Pancreas (tissue), 10 donors: ENCODE measurements around the gene DOCK1. TPM values are rescaled to one million over a fixed set of nuclear protein-coding genes. Genes with fewer than 3 reads are reported as not detected.

ENCODE experiments used
- ATAC-seq, 4 donors: fragments of 200-7000 bp; cut with Tn5 transposase; one replicate each; pipeline versions ENCODE4 v1.8.0 to v1.9.1; 2020; ENCODE audit warnings: mild to moderate bottlenecking in 4 of 4, moderate library complexity in 4 of 4
- DNase-seq, 6 donors: peaks; one replicate each; pipeline ENCODE4 v3.0.0-alpha.2; 2020
- FAIRE-seq: peaks from 2 replicates; lab custom pipeline; 2012; peaks lifted over from hg19 to GRCh38; lab: Jason Lieb, UNC
- H3K27ac ChIP-seq, 4 donors: fragments of 200-600 bp; sonication (generic); 1 replicate in 3 of 4; 2 replicates in 1 of 4; pipeline versions ENCODE4 v1.5.0 to v1.8.0; 2020
- H3K27me3 ChIP-seq, 4 donors: fragments of 200-600 bp; one replicate each; pipeline ENCODE4 v1.8.0; 2021
- H3K36me3 ChIP-seq, 3 donors: fragments of 200-600 bp; sonication (generic) in 1 of 3; one replicate each; pipeline versions ENCODE4 v1.5.0 to v1.8.0; 2020 to 2021
- H3K4me1 ChIP-seq, 3 donors: fragments of 200-600 bp; one replicate each; pipeline ENCODE4 v1.8.0; 2021
- H3K4me3 ChIP-seq, 4 donors: fragments of 200-600 bp; sonication (generic) in 2 of 4; one replicate each; pipeline versions ENCODE4 v1.5.0 to v1.8.0; 2020 to 2021
- H3K9me3 ChIP-seq, 4 donors: fragments of 200-600 bp; one replicate each; pipeline ENCODE4 v1.8.0; 2021
- CTCF ChIP-seq, 4 donors: fragments of 200-600 bp; sonication (generic) in 3 of 4; IDR thresholded peaks; one replicate each; pipeline versions ENCODE4 v1.5.0 to v1.8.0; 2021; ENCODE audit warnings: antibody characterized with exemption in 4 of 4
- WGBS, 2 donors: extraction: QIAGEN DNeasy Blood & Tissue Kit; methylation state at CpG; one replicate each; pipeline ENCODE4 v1.1.7; 2013; 5-methylcytosine and 5-hydroxymethylcytosine counted together
- intact Hi-C, 3 donors: fragments of 100-400 bp; cut with DNase I; formaldehyde crosslinking; loops; one replicate each; pipeline versions ENCODE4 v1.11.1 to v1.14.2; 2022
- polyA plus RNA-seq, 2 donors: library from polyadenylated mRNA; stranded (reverse); fragments of 200-250 nt; gene quantifications; one replicate each; pipeline ENCODE4 v1.2.3, GENCODE V29; 2013
- total RNA-seq, 6 donors: library from RNA; stranded (reverse); fragmentation: NEBNext Ultra II Directional in 4 of 6; extraction: Animal tissue kit (Norgen Biotek cat#: 25700) in 4 of 6; gene quantifications; one replicate each; pipeline versions ENCODE4 v1.2.1 to v1.2.4, GENCODE V29; 2021 to 2023
- donor health status: healthy with polysubstance abuse.
- donor health status: DM: no; HTN: no; CAD: no; lungs with moderate emphysema.
- donor health status: DM: no; HTN: no; CAD: no.
- donor health status: control.
- donor health status: control.
- donor health status: Bipolar disorder and iron deficiency.
- donor health status: DM: yes; HTN: yes; CAD: no.
- donor health status: DM: no; HTN: no; CAD: no.
- donor health status: DM: no; HTN: no; CAD: no.
- donor health status: DM: yes; HTN: yes; CAD: no.

Gene DOCK1
- total and polyA plus RNA-seq, 8 donors = 12.1 to 38.6 (median 24.2) TPM

DNA sequence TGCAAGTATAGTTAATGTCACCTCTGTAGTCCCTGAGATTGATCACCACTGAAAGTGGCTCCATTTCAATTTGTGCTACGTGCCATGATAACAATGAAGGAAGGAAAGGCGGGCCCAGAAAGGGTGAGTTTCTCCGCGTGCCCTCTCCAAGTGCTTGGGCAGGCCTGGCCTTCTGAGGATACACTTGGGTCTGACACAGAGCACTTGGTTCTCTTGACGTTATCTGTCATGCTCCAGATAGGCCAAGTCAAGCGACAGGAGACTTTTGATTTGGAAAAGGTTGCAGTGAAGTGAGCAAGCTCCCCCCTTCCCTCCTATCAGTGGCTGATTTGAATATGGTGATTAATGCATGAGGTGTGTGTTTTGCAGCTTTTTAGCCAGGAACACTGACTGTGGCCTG is 452.0 kb downstream of the DOCK1 start:
- H3K27ac ChIP-seq = no peak overlapping the region
- no peaks in the 10 kb centered on the region for H3K9me3 ChIP-seq
- ATAC-seq (no peak), DNase-seq (no peak), FAIRE-seq (no peak)
- no peaks in the 10 kb centered on the region for H3K36me3 ChIP-seq
- no peaks in the 10 kb centered on the region for H3K27me3 ChIP-seq
- 94 to 96% methylated on average over 6 of the region's 6 CpGs for WGBS, 2 donors
- no peak for TF ChIP-seq CTCF (IDR thresholded peaks at IDR 0.05)
- no peak overlapping the region for H3K4me3 ChIP-seq
- intact Hi-C loops = no loop called here
- no peaks in the 10 kb centered on the region for H3K4me1 ChIP-seq

DNA sequence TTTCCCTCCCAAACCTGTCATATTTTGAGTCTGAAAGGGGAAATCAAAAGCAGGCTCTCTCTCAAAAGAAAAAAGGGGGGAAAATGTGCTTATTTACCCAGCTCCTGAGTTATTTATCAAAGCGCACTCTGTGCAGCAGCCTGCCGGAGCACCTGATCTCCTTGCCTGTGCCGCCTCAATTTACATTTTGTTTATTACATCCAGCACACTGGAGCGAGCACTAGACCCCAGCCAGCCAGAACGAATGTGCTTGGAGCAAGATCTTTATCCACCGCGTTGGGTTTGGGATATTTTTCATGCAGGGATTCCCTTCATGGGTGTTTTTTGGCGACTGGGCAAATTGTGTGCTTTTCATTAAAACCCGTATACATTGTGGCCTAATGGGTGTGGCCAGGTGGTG is 453.1 kb downstream of the DOCK1 start:
- H3K27ac ChIP-seq = no peak overlapping the region

DNA sequence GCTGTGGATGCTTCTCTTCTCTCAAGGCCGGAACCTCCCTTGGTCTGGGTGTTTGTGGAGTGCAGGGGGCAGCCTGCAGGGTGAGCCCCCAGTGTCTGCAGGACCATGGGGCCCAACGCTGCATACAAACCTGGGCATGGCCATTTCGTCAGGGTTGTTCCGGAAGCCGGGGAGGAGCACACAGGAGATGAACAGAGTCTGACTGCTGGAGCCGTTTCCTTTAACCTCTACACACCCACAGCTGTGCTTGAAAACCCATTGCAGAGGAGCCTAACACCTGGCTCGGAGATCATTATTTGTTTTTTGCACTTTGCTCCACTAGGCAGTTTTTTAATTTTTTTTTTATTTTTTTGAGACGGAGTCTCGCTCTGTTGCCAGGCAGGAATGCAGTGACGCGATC is 458.8 kb downstream of the DOCK1 start:
- TF ChIP-seq CTCF (IDR thresholded peaks at IDR 0.05) = no peak
- peak in 1 of 4 donors; percentile 28 for ATAC-seq
- 92 to 93% methylated on average over 11 of the region's 11 CpGs for WGBS, 2 donors
- no peak overlapping the region for H3K27ac ChIP-seq
- H3K9me3 ChIP-seq = no peaks in the 10 kb centered on the region
- H3K36me3 ChIP-seq = peaks cover 0 to 7% (median 0%) of the 10 kb centered on the region in 3 donors
- intact Hi-C loops = no loop called here
- H3K4me1 ChIP-seq = no peaks in the 10 kb centered on the region
- no peak for FAIRE-seq
- H3K27me3 ChIP-seq = no peaks in the 10 kb centered on the region
- DNase-seq = no peak
- H3K4me3 ChIP-seq = no peak overlapping the region

More for the DNA sequence above, 453.1 kb downstream of the DOCK1 start:
- peaks cover 0 to 3% (median 0%) of the 10 kb centered on the region in 3 donors for H3K36me3 ChIP-seq
- intact Hi-C loops = no loop called here
- no peaks in the 10 kb centered on the region for H3K9me3 ChIP-seq
- H3K4me1 ChIP-seq = no peaks in the 10 kb centered on the region
- ATAC-seq = no peak
- FAIRE-seq = no peak
- no peak for DNase-seq
- 86 to 91% methylated on average over 9 of the region's 9 CpGs for WGBS, 2 donors
- no peaks in the 10 kb centered on the region for H3K27me3 ChIP-seq
- H3K4me3 ChIP-seq = no peak overlapping the region
- TF ChIP-seq CTCF (IDR thresholded peaks at IDR 0.05) = no peak

- Histone ChIP-seq H3K4me3 (no peak overlapping the region), H3K27ac (no peak overlapping the region), H3K9me3 (no peaks in the 10 kb centered on the region), H3K4me1 (no peaks in the 10 kb centered on the region), H3K36me3 (peaks cover 0 to 6% (median 0%) of the 10 kb centered on the region in 3 donors), H3K27me3 (no peaks in the 10 kb centered on the region)
- no peak for TF ChIP-seq CTCF (IDR thresholded peaks at IDR 0.05)
- ATAC-seq (no peak), DNase-seq (no peak), FAIRE-seq (no peak)
- 94 to 96% methylated on average over 5 of the region's 5 CpGs for WGBS, 2 donors
- intact Hi-C loops = no loop called here
Observed at GRCh38 chr10:127368101-127368500, 462.9 kb downstream of the DOCK1 start.

DNA sequence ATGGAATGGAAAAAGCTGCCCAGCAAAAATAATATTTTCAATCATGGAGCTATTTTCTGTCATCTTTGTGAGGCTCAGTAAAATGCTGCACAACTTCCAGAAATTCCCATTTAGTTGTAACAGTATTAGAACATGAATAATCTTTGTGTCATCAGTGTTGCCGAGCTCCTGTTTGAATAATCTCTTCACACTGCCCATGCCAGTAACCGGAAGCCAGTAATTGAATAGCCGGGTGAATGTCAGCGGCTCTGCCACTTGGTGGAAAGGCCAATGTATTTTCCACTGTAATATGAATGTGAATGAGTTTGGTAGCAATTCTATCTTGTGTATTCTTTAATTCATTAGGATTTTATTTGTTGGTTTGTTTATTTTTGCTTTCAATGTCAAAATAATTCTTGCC is 463.7 kb downstream of the DOCK1 start:
- Histone ChIP-seq H3K36me3 (no peaks in the 10 kb centered on the region), H3K4me1 (no peaks in the 10 kb centered on the region), H3K9me3 (no peaks in the 10 kb centered on the region), H3K27ac (no peak overlapping the region), H3K4me3 (no peak overlapping the region), H3K27me3 (no peaks in the 10 kb centered on the region)
- peak in 1 of 4 donors; percentile 82 for ATAC-seq
- no peak for DNase-seq
- TF ChIP-seq CTCF (IDR thresholded peaks at IDR 0.05) = no peak
- intact Hi-C loops = no loop called here
- FAIRE-seq = no peak
- WGBS, 2 donors = 92 to 94% methylated on average over 4 of the region's 4 CpGs
